HL-60/S4 (cell line): ENCODE results near the gene GTPBP1.

Experiments used
- in situ Hi-C: fragments of 300-500 bp; cut with MboI; formaldehyde crosslinking; loops from 2 replicates; pipeline ENCODE4 v1.14.3; 2022; ENCODE audit warnings: low sequenced_read_pairs

GTPBP1 gene

GRCh38 chr22:38705235-38706100 is at the start of gene GTPBP1:
Gene GTPBP1, plus strand, starts transcription at chr22:38705944. Its CDS starts 12 bp downstream, at chr22:38705956.
- in situ Hi-C loops, result no loop called here

DNA sequence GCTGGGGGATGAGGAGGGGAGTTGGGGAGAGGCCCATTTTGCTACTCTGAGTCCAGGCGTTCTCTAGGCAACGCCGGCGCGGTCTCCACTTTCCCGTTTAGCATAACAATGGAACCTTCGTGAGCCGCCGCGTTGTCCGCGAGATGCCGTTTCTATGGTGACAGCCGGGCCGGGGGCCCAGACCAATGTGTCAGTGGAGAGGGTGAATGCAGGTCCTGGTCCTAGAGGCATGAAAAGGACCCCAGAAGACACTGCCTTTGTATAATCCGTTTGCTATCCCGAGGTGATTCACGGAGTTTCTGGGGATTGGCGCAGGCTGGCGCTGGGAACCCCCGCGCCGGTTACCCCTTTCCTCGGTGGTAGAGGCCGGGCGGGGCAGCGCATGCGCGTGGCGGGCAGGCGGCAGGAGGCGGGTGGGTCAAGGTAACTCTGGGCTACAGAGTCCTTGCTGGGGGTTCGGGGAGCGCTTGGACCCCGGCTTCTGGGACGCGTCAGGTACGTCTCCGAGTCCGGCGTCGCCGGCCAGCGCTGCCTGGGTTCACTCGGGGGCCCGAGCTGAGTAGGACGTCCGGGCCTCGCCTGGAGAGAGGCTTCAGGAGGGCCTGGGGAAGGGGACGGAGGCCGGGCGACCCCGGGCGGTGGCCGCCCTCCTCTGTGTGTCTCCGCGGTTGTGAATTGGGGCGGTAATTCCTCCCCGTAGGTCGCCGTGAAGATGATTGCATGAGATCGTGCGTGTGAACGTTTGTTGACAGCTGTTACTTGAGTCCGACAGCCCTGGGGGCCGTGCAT is 49.3 kb upstream of the GTPBP1 start, which contains the start of the genes CBY1 and FAM227A:
CBY1 (plus strand) TSS at position 383 of the 789 bp plus-strand sequence. CDS start 11,417 bp downstream, outside the sequence.
FAM227A (minus strand) TSS at position 137 of the 789 bp plus-strand sequence. CDS start 6,224 bp downstream, outside the sequence.
- in situ Hi-C loops, result no loop called here

GRCh38 chr22:38657045-38657909 is 48.5 kb upstream of the GTPBP1 start:
- in situ Hi-C loops, result no loop called here

- in situ Hi-C loops, result no loop called here
These were observed 30.9 kb upstream of the GTPBP1 start for GRCh38 chr22:38674888-38675287.

DNA sequence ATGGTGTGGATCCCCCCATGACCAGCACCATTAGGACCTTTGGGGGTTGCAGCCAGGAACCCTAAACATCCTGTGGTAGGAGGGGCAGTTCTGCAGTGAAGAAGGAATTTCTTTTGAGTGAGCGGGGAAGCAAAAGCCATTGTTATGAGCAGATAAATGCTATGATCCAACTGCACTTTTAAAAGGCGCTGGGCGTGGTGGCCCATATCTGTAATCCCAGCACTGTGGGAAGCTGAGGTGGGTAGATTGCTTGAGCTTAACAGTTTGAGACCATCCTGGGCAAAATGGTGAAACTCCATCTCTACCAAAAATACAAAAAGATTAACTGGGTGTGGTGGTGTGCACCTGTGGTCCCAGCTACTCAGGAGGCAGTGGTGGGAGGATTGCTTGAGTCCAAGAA is 29.9 kb upstream of the GTPBP1 start:
- in situ Hi-C loops, result no loop called here

- in situ Hi-C loops, result no loop called here
These were observed 24.0 kb upstream of the GTPBP1 start, which contains the start of gene TOMM22 for GRCh38 chr22:38681582-38682335. Gene TOMM22, plus strand, starts transcription at chr22:38681957. Its CDS starts 22 bp downstream, at chr22:38681979.

GRCh38 chr22:38684895-38685294 is 20.8 kb upstream of the GTPBP1 start:
- in situ Hi-C loops, result no loop called here

GRCh38 chr22:38685761-38686160 is 20.0 kb upstream of the GTPBP1 start:
- in situ Hi-C loops, result no loop called here

DNA sequence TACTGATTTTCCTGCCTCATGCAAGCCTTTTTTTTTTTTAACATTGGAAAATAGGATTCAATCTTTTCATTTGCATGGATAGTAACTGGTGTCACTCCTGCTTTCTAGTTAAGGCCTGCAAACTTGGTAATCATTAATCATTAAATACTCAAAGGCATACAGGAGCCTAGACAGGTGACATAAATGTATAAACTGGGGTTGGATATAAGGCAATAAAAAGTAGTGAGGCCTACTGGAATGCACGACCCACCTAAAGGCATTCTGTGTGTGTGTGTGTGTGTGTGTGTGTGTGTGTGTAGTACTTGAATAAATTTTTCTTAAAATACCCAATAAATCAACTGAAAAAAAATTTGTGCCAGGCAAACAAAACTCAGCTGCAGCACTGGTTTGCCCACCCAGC is 16.1 kb upstream of the GTPBP1 start:
- in situ Hi-C loops, result no loop called here

- in situ Hi-C loops, result no loop called here
These were observed 11.7 kb upstream of the GTPBP1 start for GRCh38 chr22:38694049-38694448.

DNA sequence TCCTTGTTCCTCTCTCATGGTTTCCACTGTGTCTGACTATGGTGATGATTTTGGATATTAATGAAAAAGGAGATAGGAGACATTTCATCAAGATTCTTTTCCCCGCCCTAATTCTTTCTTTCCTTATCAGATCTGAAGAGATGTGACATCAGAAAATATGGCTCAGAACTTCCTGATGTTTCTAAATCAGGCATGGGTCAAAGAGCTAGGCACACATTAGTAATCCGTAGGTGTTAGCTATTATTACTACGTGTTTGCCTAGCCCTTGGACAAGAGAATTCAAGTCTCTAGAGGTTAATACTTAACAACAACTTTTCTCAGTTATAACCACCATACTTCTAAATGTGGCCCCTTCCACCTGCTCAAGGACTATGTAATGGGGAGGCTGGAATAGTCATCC is 10.8 kb upstream of the GTPBP1 start:
- in situ Hi-C loops, result no loop called here

- in situ Hi-C loops, result no loop called here
These were observed 8.9 kb upstream of the GTPBP1 start for GRCh38 chr22:38696606-38697424.

GRCh38 chr22:38697425-38698089 is 8.2 kb upstream of the GTPBP1 start:
- in situ Hi-C loops, result no loop called here

GRCh38 chr22:38698407-38699094 is 7.2 kb upstream of the GTPBP1 start:
- in situ Hi-C loops, result no loop called here

DNA sequence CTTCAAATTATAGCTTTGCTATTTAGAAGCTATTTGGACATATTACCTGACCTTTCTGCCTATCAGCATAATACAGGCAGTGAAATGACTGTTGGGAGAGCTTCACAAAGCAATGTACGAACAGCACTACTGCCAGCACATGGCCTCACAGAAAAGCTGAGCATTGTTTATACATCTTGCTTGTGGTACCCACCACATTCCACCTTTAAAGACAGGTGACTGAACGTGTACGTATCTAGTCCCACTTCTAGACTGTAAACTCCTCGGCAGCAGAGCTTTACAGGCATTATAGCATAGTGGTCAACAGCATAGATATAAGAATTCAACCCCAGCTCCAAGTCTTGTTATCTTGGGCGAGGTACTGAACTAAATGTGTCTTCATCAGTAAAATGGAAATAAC is 6.6 kb upstream of the GTPBP1 start:
- in situ Hi-C loops, result no loop called here

GRCh38 chr22:38699784-38700183 is 6.0 kb upstream of the GTPBP1 start:
- in situ Hi-C loops, result no loop called here

GRCh38 chr22:38700270-38700788 is 5.4 kb upstream of the GTPBP1 start:
- in situ Hi-C loops, result no loop called here
